ENCODE data around the gene FAM171A2.

DNA sequence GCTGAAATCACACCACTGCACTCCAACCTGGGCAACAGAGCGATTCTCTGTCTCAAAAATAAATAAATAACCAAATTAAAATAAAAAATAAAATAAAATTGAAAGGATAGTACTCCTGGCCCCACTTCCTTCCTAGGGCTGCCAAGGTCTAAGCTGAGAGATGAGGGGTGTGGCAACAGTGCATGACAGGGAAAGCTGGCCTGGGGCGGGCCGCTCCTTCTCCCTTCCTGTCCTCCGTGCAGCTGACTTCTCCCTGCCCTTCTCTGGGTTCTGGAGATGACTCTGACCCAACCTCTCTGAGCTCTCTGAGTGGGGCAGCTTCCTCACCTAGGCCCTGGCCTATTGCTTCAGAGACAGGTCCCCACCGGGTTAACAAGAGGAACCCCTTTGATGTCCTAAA lies 30.3 kb downstream of the FAM171A2 start:
- TF ChIP-seq, protein P1, sequence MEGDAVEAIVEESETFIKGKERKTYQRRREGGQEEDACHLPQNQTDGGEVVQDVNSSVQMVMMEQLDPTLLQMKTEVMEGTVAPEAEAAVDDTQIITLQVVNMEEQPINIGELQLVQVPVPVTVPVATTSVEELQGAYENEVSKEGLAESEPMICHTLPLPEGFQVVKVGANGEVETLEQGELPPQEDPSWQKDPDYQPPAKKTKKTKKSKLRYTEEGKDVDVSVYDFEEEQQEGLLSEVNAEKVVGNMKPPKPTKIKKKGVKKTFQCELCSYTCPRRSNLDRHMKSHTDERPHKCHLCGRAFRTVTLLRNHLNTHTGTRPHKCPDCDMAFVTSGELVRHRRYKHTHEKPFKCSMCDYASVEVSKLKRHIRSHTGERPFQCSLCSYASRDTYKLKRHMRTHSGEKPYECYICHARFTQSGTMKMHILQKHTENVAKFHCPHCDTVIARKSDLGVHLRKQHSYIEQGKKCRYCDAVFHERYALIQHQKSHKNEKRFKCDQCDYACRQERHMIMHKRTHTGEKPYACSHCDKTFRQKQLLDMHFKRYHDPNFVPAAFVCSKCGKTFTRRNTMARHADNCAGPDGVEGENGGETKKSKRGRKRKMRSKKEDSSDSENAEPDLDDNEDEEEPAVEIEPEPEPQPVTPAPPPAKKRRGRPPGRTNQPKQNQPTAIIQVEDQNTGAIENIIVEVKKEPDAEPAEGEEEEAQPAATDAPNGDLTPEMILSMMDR (IDR thresholded peaks at IDR 0.05), result no peak
- TF ChIP-seq POLR2A (IDR thresholded peaks at IDR 0.05; ENCODE audit: low read length) (no peak), RFX5 (IDR thresholded peaks at IDR 0.05) (no peak)
- TF ChIP-seq, protein P2, sequence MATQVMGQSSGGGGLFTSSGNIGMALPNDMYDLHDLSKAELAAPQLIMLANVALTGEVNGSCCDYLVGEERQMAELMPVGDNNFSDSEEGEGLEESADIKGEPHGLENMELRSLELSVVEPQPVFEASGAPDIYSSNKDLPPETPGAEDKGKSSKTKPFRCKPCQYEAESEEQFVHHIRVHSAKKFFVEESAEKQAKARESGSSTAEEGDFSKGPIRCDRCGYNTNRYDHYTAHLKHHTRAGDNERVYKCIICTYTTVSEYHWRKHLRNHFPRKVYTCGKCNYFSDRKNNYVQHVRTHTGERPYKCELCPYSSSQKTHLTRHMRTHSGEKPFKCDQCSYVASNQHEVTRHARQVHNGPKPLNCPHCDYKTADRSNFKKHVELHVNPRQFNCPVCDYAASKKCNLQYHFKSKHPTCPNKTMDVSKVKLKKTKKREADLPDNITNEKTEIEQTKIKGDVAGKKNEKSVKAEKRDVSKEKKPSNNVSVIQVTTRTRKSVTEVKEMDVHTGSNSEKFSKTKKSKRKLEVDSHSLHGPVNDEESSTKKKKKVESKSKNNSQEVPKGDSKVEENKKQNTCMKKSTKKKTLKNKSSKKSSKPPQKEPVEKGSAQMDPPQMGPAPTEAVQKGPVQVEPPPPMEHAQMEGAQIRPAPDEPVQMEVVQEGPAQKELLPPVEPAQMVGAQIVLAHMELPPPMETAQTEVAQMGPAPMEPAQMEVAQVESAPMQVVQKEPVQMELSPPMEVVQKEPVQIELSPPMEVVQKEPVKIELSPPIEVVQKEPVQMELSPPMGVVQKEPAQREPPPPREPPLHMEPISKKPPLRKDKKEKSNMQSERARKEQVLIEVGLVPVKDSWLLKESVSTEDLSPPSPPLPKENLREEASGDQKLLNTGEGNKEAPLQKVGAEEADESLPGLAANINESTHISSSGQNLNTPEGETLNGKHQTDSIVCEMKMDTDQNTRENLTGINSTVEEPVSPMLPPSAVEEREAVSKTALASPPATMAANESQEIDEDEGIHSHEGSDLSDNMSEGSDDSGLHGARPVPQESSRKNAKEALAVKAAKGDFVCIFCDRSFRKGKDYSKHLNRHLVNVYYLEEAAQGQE (IDR thresholded peaks at IDR 0.05), result no peak
